ENCODE results near the gene IDH3A. TPM values are rescaled to one million over a fixed set of nuclear protein-coding genes. Genes with fewer than 3 reads are reported as not detected.

Gene IDH3A
- total and polyA plus RNA-seq, 11 donors, result 158 to 471 (median 290) TPM

DNA sequence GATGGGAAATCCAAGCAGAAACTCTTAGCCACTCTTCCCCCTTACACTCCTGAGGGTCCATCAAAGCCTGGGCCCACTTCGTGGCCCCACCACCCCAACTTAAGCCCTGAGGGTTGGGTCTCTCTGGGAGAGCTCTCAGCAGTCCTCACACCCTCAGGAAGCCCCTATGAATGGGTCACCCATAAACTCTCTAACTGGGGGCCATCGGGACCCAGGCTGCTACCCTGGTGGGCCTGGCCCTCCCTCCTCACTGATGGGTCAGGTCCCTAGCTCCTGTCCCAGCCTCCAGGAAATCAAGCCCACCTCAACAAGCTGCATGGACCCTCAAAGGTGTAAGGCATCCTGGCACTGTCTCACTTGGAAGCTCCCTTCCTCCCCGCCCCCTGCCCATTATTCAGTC is 37.4 kb upstream of the IDH3A start:
- Histone ChIP-seq H3K27ac (no peak overlapping the region), H3K4me1 (peaks cover 0 to 4% (median 0%) of the 10 kb centered on the region in 12 donors), H3K27me3 (no peaks in the 10 kb centered on the region), H3K9me3 (no peaks in the 10 kb centered on the region), H3K36me3 (no peaks in the 10 kb centered on the region), H3K4me3 (no peak overlapping the region)
- WGBS, 4 donors, result 72 to 100% (median 94%) methylated on average over 3 of the region's 3 CpGs
- intact Hi-C loops (cut with DNase I), result loop anchor here (2.0 to 10.0 kb wide), 11 partner anchors 71 to 313 kb away; no protein-coding TSS in a partner anchor
- TF ChIP-seq POLR2A (IDR thresholded peaks at IDR 0.05), result no peak
- TF ChIP-seq, protein P1, sequence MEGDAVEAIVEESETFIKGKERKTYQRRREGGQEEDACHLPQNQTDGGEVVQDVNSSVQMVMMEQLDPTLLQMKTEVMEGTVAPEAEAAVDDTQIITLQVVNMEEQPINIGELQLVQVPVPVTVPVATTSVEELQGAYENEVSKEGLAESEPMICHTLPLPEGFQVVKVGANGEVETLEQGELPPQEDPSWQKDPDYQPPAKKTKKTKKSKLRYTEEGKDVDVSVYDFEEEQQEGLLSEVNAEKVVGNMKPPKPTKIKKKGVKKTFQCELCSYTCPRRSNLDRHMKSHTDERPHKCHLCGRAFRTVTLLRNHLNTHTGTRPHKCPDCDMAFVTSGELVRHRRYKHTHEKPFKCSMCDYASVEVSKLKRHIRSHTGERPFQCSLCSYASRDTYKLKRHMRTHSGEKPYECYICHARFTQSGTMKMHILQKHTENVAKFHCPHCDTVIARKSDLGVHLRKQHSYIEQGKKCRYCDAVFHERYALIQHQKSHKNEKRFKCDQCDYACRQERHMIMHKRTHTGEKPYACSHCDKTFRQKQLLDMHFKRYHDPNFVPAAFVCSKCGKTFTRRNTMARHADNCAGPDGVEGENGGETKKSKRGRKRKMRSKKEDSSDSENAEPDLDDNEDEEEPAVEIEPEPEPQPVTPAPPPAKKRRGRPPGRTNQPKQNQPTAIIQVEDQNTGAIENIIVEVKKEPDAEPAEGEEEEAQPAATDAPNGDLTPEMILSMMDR (IDR thresholded peaks at IDR 0.05), result no peak
- ATAC-seq (no peak), DNase-seq (no peak)

DNA sequence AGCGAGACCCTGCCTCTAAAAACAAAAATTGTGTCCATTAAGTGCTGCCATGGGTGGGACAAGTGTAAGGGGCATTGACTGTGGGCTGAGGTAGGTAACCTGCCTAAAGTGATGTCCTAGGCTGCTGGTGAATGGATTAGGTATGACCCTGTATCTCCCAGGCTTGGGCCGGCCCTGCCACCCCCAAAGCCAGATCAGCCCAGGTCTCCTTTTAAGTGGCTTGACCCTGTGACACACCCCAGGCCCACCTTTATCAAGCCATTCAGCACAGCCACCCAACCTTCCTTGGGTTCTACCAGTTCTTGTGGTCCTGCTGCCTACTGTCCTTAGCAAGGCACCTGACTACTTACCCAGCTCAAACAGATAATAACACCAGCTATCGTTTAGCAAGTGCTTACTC is 36.6 kb upstream of the IDH3A start:
- H3K4me3 ChIP-seq, result no peak overlapping the region
- DNase-seq (no peak), ATAC-seq (no peak)
- peaks cover 0 to 4% (median 0%) of the 10 kb centered on the region in 12 donors for H3K4me1 ChIP-seq
- intact Hi-C loops (cut with DNase I), result loop anchor here (2.0 to 10.0 kb wide), 11 partner anchors 70 to 312 kb away; no protein-coding TSS in a partner anchor
- no peaks in the 10 kb centered on the region for H3K9me3 ChIP-seq
- no peaks in the 10 kb centered on the region for H3K36me3 ChIP-seq
- TF ChIP-seq, protein P1 (IDR thresholded peaks at IDR 0.05), result no peak
- TF ChIP-seq POLR2A (IDR thresholded peaks at IDR 0.05), result no peak
- no peak overlapping the region for H3K27ac ChIP-seq
- H3K27me3 ChIP-seq, result no peaks in the 10 kb centered on the region
- WGBS, 4 donors, result 67 to 78% (median 71%) methylated on average over 3 of the region's 3 CpGs

DNA sequence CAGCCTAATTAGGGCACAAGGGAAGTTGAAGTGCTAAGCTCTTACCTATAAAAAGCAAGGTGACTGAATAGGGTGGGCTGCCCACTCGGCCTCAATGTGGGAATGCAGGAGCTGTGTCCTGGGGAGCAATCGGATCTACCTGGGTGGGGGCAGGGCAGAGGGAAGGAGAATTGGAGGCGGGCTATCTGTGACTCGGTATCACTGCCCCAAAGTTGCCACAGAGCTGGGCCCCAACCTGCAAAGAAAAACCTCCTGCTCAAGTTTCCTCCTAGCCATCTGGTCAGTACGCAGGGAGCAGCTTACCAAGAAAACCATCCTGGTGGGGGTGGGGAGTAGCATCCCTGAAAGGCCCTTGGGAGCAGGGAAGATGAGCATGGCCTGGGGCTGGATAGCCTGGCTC is 28.6 kb upstream of the IDH3A start:
- Histone ChIP-seq H3K4me3 (no peak overlapping the region), H3K4me1 (no peaks in the 10 kb centered on the region), H3K27me3 (no peaks in the 10 kb centered on the region), H3K27ac (no peak overlapping the region), H3K36me3 (no peaks in the 10 kb centered on the region), H3K9me3 (no peaks in the 10 kb centered on the region)
- DNase-seq (no peak), ATAC-seq (no peak)
- TF ChIP-seq, protein P1 (IDR thresholded peaks at IDR 0.05), result no peak
- TF ChIP-seq POLR2A (IDR thresholded peaks at IDR 0.05), result no peak
- intact Hi-C loops (cut with DNase I), result no loop called here
- WGBS, 4 donors, result 81 to 83% (median 82%) methylated on average over 5 of the region's 5 CpGs

DNA sequence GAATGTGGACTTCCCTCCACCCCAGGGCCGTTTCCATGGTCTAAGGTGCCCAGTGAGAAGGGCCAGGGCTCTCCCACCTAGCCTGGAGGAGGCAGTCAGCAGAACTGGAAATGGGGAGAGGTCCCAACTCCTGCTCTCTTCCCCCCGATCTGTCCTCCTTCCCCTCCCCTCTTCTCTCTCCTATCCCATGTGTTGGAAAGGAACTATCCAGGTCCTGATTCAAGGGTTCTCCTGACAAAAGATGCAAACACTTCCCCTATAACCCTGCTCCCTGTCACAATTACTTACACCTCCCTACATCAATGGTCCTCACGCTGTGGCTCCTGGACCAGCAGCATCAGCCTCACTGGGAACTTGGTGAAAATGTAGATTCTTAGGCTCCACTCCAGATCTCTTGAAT is 23.9 kb upstream of the IDH3A start:
- no peaks in the 10 kb centered on the region for H3K27me3 ChIP-seq
- TF ChIP-seq, protein P1 (IDR thresholded peaks at IDR 0.05), result no peak
- no peak for TF ChIP-seq POLR2A (IDR thresholded peaks at IDR 0.05)
- no peak overlapping the region for H3K27ac ChIP-seq
- H3K36me3 ChIP-seq, result no peaks in the 10 kb centered on the region
- no peak for ATAC-seq
- intact Hi-C loops (cut with DNase I), result no loop called here
- peaks cover 0 to 2% (median 0%) of the 10 kb centered on the region in 12 donors for H3K4me1 ChIP-seq
- no peak overlapping the region for H3K4me3 ChIP-seq
- WGBS, 4 donors, result 78 to 86% (median 80%) methylated on average over 3 of the region's 3 CpGs
- no peak for DNase-seq
- no peaks in the 10 kb centered on the region for H3K9me3 ChIP-seq
